Stimulated activated effector memory CD8-positive, alpha-beta T cell treated with anti-CD3 and anti-CD28 coated beads, Interleukin-12 subunit alpha, Interleukin-12 subunit beta, amount 100 ng/mL, for 72 hours (primary cell): ENCODE results near the gene CHD9NB.
A peak's percentile ranks its signal among the peaks of the same experiment; 100 is the strongest.
"Not testable (repeated sequence)": the region's sequence is repeated elsewhere in the genome, so short reads cannot be mapped to it uniquely, and the experiment has no call there.

ENCODE experiments used
- ATAC-seq: fragments of 150-1000 bp; cut with Tn5 transposase; 2 replicates; pipeline ENCODE4 v1.10.0; 2021
- DNase-seq, 2 donors: peaks; one replicate each; pipeline ENCODE4 v3.0.0; 2021 to 2022; ENCODE audit warnings: low spot score in 2 of 2
- H3K27ac Mint-ChIP-seq: one replicate; pipeline ENCODE4 v1.8.0; 2022; ENCODE audit warnings: mild to moderate bottlenecking, mixed read lengths
- H3K36me3 Mint-ChIP-seq: one replicate; pipeline ENCODE4 v1.8.0; 2022; ENCODE audit warnings: mild to moderate bottlenecking, mixed read lengths
- H3K4me1 Mint-ChIP-seq: one replicate; pipeline ENCODE4 v1.8.0; 2022; ENCODE audit warnings: mixed read lengths
- H3K4me3 Mint-ChIP-seq: one replicate; pipeline ENCODE4 v1.8.0; 2022; ENCODE audit warnings: mild to moderate bottlenecking, mixed read lengths
- H3K9me3 Mint-ChIP-seq: one replicate; pipeline ENCODE4 v1.8.0; 2022; ENCODE audit warnings: mixed read lengths

The CHD9NB gene

GRCh38 chr16:53055541-53056391 lies 3.1 kb upstream of the CHD9NB start:
- DNase-seq = peak in 1 of 2 donors; percentile 52
- ATAC-seq = no peak
- H3K27ac Mint-ChIP-seq = peak overlapping the region; percentile 97
- H3K4me1 Mint-ChIP-seq = peaks cover 47% of the 10 kb centered on the region
- peak overlapping the region; percentile 93 for H3K4me3 Mint-ChIP-seq
- no peaks in the 10 kb centered on the region for H3K9me3 Mint-ChIP-seq
- peaks cover 5% of the 10 kb centered on the region for H3K36me3 Mint-ChIP-seq

- peak within 1 kb of the TSS; percentile 93 for H3K4me3 Mint-ChIP-seq
- DNase-seq (peak; percentile 79 to 88), ATAC-seq (peak; percentile 92)
- peak within 1 kb of the TSS; percentile 97 for H3K27ac Mint-ChIP-seq
- peaks cover 5% of the 10 kb centered on the region for H3K36me3 Mint-ChIP-seq
- no peaks in the 10 kb centered on the region for H3K9me3 Mint-ChIP-seq
- peaks cover 47% of the 10 kb centered on the region for H3K4me1 Mint-ChIP-seq
These were observed 2.2 kb upstream of the CHD9NB start, which contains the start of gene CHD9 for GRCh38 chr16:53054670-53055485. TSS of gene CHD9 (plus strand) at chr16:53054991. CDS start at chr16:53156090, 101,099 bp downstream.

GRCh38 chr16:53053967-53054669 lies 1.4 kb upstream of the CHD9NB start:
- Mint-ChIP-seq H3K4me3 (peak overlapping the region; percentile 93), H3K27ac (peak overlapping the region; percentile 97), H3K4me1 (peaks cover 44% of the 10 kb centered on the region), H3K36me3 (peaks cover 5% of the 10 kb centered on the region), H3K9me3 (no peaks in the 10 kb centered on the region)
- peak; percentile 72 for ATAC-seq
- DNase-seq = peak in 1 of 2 donors; percentile 52

- H3K27ac Mint-ChIP-seq, H3K9me3 Mint-ChIP-seq, DNase-seq, H3K36me3 Mint-ChIP-seq, ATAC-seq, H3K4me3 Mint-ChIP-seq: not testable (repeated sequence)
- peaks cover 27% of the 10 kb centered on the region for H3K4me1 Mint-ChIP-seq
These were observed 1.4 kb downstream of the CHD9NB start for GRCh38 chr16:53051255-53051654.

- Mint-ChIP-seq H3K4me1 (peaks cover 12% of the 10 kb centered on the region), H3K4me3 (no peak overlapping the region), H3K27ac (no peak overlapping the region), H3K9me3 (no peaks in the 10 kb centered on the region), H3K36me3 (peaks cover 5% of the 10 kb centered on the region)
- ATAC-seq (no peak), DNase-seq (no peak)
These were observed 4.4 kb downstream of the CHD9NB start for GRCh38 chr16:53048139-53048915.

- not testable (repeated sequence) for H3K27ac Mint-ChIP-seq, ATAC-seq, DNase-seq, H3K4me3 Mint-ChIP-seq, H3K4me1 Mint-ChIP-seq, H3K36me3 Mint-ChIP-seq, H3K9me3 Mint-ChIP-seq
These were observed 5.2 kb downstream of the CHD9NB start for GRCh38 chr16:53047515-53047914.

- no peaks in the 10 kb centered on the region for H3K36me3 Mint-ChIP-seq
- DNase-seq (no peak), ATAC-seq (no peak)
- no peaks in the 10 kb centered on the region for H3K9me3 Mint-ChIP-seq
- H3K4me1 Mint-ChIP-seq = no peaks in the 10 kb centered on the region
- no peak overlapping the region for H3K4me3 Mint-ChIP-seq
- no peak overlapping the region for H3K27ac Mint-ChIP-seq
These were observed 7.1 kb downstream of the CHD9NB start for GRCh38 chr16:53045341-53046220.

- no peaks in the 10 kb centered on the region for H3K36me3 Mint-ChIP-seq
- DNase-seq = no peak
- H3K9me3 Mint-ChIP-seq = no peaks in the 10 kb centered on the region
- H3K27ac Mint-ChIP-seq = no peak overlapping the region
- no peaks in the 10 kb centered on the region for H3K4me1 Mint-ChIP-seq
- H3K4me3 Mint-ChIP-seq = no peak overlapping the region
- peak; percentile 16 for ATAC-seq
These were observed 8.6 kb downstream of the CHD9NB start for GRCh38 chr16:53043986-53044601.

- H3K4me3 Mint-ChIP-seq = no peak overlapping the region
- no peaks in the 10 kb centered on the region for H3K9me3 Mint-ChIP-seq
- H3K4me1 Mint-ChIP-seq = no peaks in the 10 kb centered on the region
- H3K36me3 Mint-ChIP-seq = no peaks in the 10 kb centered on the region
- peak overlapping the region; percentile 20 for H3K27ac Mint-ChIP-seq
- ATAC-seq (no peak), DNase-seq (no peak)
These were observed 9.3 kb downstream of the CHD9NB start for GRCh38 chr16:53043428-53043831.

GRCh38 chr16:53042235-53042701 lies 10.4 kb downstream of the CHD9NB start:
- ATAC-seq (no peak), DNase-seq (no peak)
- Mint-ChIP-seq H3K9me3 (no peaks in the 10 kb centered on the region), H3K27ac (peak overlapping the region; percentile 20), H3K36me3 (no peaks in the 10 kb centered on the region), H3K4me3 (no peak overlapping the region), H3K4me1 (no peaks in the 10 kb centered on the region)

- Mint-ChIP-seq H3K4me3 (no peak overlapping the region), H3K9me3 (no peaks in the 10 kb centered on the region), H3K27ac (no peak overlapping the region), H3K4me1 (no peaks in the 10 kb centered on the region), H3K36me3 (no peaks in the 10 kb centered on the region)
- no peak for DNase-seq
- no peak for ATAC-seq
These were observed 11.2 kb downstream of the CHD9NB start for GRCh38 chr16:53041320-53042051.

- Mint-ChIP-seq H3K9me3 (no peaks in the 10 kb centered on the region), H3K4me1 (no peaks in the 10 kb centered on the region), H3K4me3 (no peak overlapping the region), H3K36me3 (no peaks in the 10 kb centered on the region), H3K27ac (no peak overlapping the region)
- DNase-seq = no peak
- ATAC-seq = no peak
These were observed 11.9 kb downstream of the CHD9NB start for GRCh38 chr16:53040788-53041187.

GRCh38 chr16:53036711-53037110 lies 16.0 kb downstream of the CHD9NB start:
- H3K4me1 Mint-ChIP-seq, H3K27ac Mint-ChIP-seq, H3K36me3 Mint-ChIP-seq, H3K4me3 Mint-ChIP-seq, DNase-seq, H3K9me3 Mint-ChIP-seq, ATAC-seq: not testable (repeated sequence)
